ENCODE measurements around the gene TBCK.

DNA sequence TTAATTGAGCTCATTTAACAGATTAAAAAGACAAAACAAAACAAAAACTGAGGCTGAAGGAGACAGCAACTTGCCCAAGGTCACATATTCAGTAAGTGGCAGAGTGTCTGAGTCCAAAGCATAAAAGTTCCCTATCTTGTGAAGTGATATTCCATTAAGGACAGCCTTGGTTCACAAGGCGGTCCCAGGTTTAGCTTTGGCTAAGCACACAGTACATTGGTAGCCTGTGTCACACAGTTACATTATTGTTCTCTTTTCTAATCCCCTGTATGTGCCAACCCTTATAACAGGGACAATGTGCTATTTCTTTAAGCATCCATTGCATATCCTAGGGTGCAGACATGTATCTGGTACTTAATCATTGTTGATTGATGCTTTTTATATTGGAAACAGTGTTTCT is 280.8 kb downstream of the TBCK start:
- TF ChIP-seq CTCF (IDR thresholded peaks at IDR 0.05; ENCODE audit: extremely low read depth in 1 of 2, insufficient read depth in 1 of 2, low read depth in 1 of 2, low read length in 2 of 2) (no peak), EZH2 (IDR thresholded peaks at IDR 0.05; ENCODE audit: borderline replicate concordance, low read depth, low read length, severe bottlenecking) (no peak), MAX (IDR thresholded peaks at IDR 0.05; ENCODE audit: insufficient read depth, insufficient read length) (no peak), POLR2AphosphoS5 (IDR thresholded peaks at IDR 0.05; ENCODE audit: insufficient read depth, low read depth, low read length) (no peak), POLR2A (IDR thresholded peaks at IDR 0.05; ENCODE audit: low read depth, low read length) (no peak), JUN (IDR thresholded peaks at IDR 0.05; ENCODE audit: borderline replicate concordance, insufficient read depth, insufficient read length, low read depth) (no peak), GATA2 (IDR thresholded peaks at IDR 0.05; ENCODE audit: insufficient read depth, insufficient read length, low read depth, low read length) (no peak), MYC (IDR thresholded peaks at IDR 0.05; ENCODE audit: low read depth, low read length) (no peak)
